ENCODE results near the gene CA10. TPM values are rescaled to one million over a fixed set of nuclear protein-coding genes. Genes with fewer than 3 reads are reported as not detected.
A peak's percentile ranks its signal among the peaks of the same experiment; 100 is the strongest.

The CA10 gene
- total RNA-seq, 6 experiments from 2014 or later: not detected

GRCh38 chr17:52160136-52160567 lies 1.6 kb upstream of the CA10 start:
- intact Hi-C loops (cut with DNase I): no loop called here
- no peak for TF ChIP-seq CTCF (IDR thresholded peaks at IDR 0.05)
- Histone ChIP-seq H3K4me1 (peaks cover 0 to 11% (median 0%) of the 10 kb centered on the region in 4 donors), H3K4me3 (no peak overlapping the region), H3K9me3 (no peaks in the 10 kb centered on the region), H3K27me3 (peaks cover 6 to 29% of the 10 kb centered on the region in 2 donors), H3K27ac (no peak overlapping the region), H3K36me3 (no peaks in the 10 kb centered on the region)
- WGBS (ENCODE audit: insufficient coverage, low coverage, low lambda C conversion rate, missing lambda C conversion rate): 9% methylated on average over 13 of the region's 17 CpGs
- ATAC-seq: no peak
- DNase-seq: no peak

- H3K27me3 ChIP-seq: peaks cover 6 to 29% of the 10 kb centered on the region in 2 donors
- H3K4me1 ChIP-seq: peaks cover 0 to 11% (median 0%) of the 10 kb centered on the region in 4 donors
- no peak overlapping the region for H3K27ac ChIP-seq
- TF ChIP-seq CTCF (IDR thresholded peaks at IDR 0.05): no peak
- TF ChIP-seq POLR2A (IDR thresholded peaks at IDR 0.05): no peak
- 9% methylated on average over 30 of the region's 40 CpGs for WGBS (ENCODE audit: insufficient coverage, low coverage, low lambda C conversion rate, missing lambda C conversion rate)
- intact Hi-C loops (cut with DNase I): no loop called here
- H3K4me3 ChIP-seq: no peak overlapping the region
- no peaks in the 10 kb centered on the region for H3K9me3 ChIP-seq
- H3K36me3 ChIP-seq: no peaks in the 10 kb centered on the region
- no peak for DNase-seq
- no peak for ATAC-seq
These were observed 977 bp upstream of the CA10 start for GRCh38 chr17:52159246-52160135.

GRCh38 chr17:52157603-52158449 lies 688 bp downstream of the CA10 start:
- H3K9me3 ChIP-seq: no peaks in the 10 kb centered on the region
- peaks cover 0 to 11% (median 0%) of the 10 kb centered on the region in 4 donors for H3K4me1 ChIP-seq
- H3K36me3 ChIP-seq: no peaks in the 10 kb centered on the region
- DNase-seq (peak in 1 of 3 donors; percentile 16), ATAC-seq (no peak)
- TF ChIP-seq CTCF (IDR thresholded peaks at IDR 0.05) (no peak), POLR2A (IDR thresholded peaks at IDR 0.05) (no peak)
- 5% methylated on average over 32 of the region's 68 CpGs for WGBS (ENCODE audit: insufficient coverage, low coverage, low lambda C conversion rate, missing lambda C conversion rate)
- no peak overlapping the region for H3K4me3 ChIP-seq
- no peak overlapping the region for H3K27ac ChIP-seq
- peaks cover 6 to 29% of the 10 kb centered on the region in 2 donors for H3K27me3 ChIP-seq
- intact Hi-C loops (cut with DNase I): no loop called here

- DNase-seq (no peak), ATAC-seq (no peak)
- peaks cover 0 to 11% (median 0%) of the 10 kb centered on the region in 4 donors for H3K4me1 ChIP-seq
- peaks cover 6 to 24% of the 10 kb centered on the region in 2 donors for H3K27me3 ChIP-seq
- 20% methylated on average over 6 of the region's 14 CpGs for WGBS (ENCODE audit: insufficient coverage, low coverage, low lambda C conversion rate, missing lambda C conversion rate)
- TF ChIP-seq POLR2A (IDR thresholded peaks at IDR 0.05) (no peak), CTCF (IDR thresholded peaks at IDR 0.05) (no peak)
- no peak overlapping the region for H3K4me3 ChIP-seq
- H3K9me3 ChIP-seq: no peaks in the 10 kb centered on the region
- intact Hi-C loops (cut with DNase I): no loop called here
- no peaks in the 10 kb centered on the region for H3K36me3 ChIP-seq
- H3K27ac ChIP-seq: no peak overlapping the region
These were observed 1.6 kb downstream of the CA10 start for GRCh38 chr17:52156576-52157570.

Data from right lobe of liver (tissue), 6 donors.